Loucy (cell line): Measurements from ENCODE around the gene GAS2.

Experiments
- CTCF ChIP-seq: fragments of 200-600 bp; sonication (generic); conservative IDR thresholded peaks from 2 replicates; pipeline ENCODE4 v1.5.1; 2014; ENCODE audit warnings: mild to moderate bottlenecking, antibody characterized with exemption, low read length
- EZH2phosphoT487 ChIP-seq: fragments of 200-600 bp; IDR thresholded peaks from 2 replicates; pipeline ENCODE4 v1.6.1; 2018; ENCODE audit warnings: antibody characterized with exemption, mild to moderate bottlenecking, moderate library complexity, borderline replicate concordance

- TF ChIP-seq CTCF = no peak
- TF ChIP-seq EZH2phosphoT487 = no peak
Observed at GRCh38 chr11:22851477-22851876, 185.1 kb downstream of the GAS2 start.
